Measurements from ENCODE around the gene CNTLN. TPM values are rescaled to one million over a fixed set of nuclear protein-coding genes. Genes with fewer than 3 reads are reported as not detected.

Gene CNTLN
- total and polyA plus RNA-seq, 2 donors: 2.9 to 6.4 TPM

GRCh38 chr9:17217272-17217671, 82.4 kb downstream of the CNTLN start:
- Histone ChIP-seq H3K4me1 (ENCODE audit: control insufficient read depth in 2 of 2, insufficient read depth in 2 of 2, low read length in 2 of 2) (no peaks in the 10 kb centered on the region), H3K9me3 (ENCODE audit: control insufficient read depth in 2 of 2, insufficient read depth in 1 of 2, low read length in 1 of 2) (no peaks in the 10 kb centered on the region), H3K36me3 (ENCODE audit: control insufficient read depth in 2 of 2, insufficient read depth in 2 of 2, low read length in 1 of 2) (no peaks in the 10 kb centered on the region), H3K4me3 (ENCODE audit: low read length in 2 of 2) (no peak overlapping the region), H3K27ac (ENCODE audit: low read depth in 1 of 2, low read length in 1 of 2) (no peak overlapping the region), H3K27me3 (ENCODE audit: control insufficient read depth in 2 of 2, insufficient read depth in 1 of 2, low read length in 1 of 2) (no peaks in the 10 kb centered on the region)
- over 99% methylated on average over 2 of the region's 2 CpGs for WGBS
- DNase-seq (ENCODE audit: low read depth in 6 of 9, low spot score in 9 of 9): no peak

DNA sequence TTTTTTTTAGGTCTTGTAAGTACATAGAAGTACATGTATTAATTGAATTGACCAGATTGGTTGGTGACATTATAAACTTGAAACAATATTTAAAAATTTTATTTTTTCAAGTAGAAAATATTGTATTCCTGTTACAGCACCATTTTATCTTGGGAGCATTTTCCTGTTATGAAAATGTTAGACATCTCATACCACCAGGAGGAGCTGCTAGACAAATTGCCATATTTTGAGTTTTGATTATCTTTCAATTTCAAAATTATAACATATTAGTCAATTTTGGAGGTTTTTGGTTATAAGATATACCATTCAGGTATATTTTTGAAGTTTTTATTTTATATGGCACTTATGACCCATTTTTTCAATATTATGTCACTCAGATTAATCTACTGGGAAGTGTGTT, 84.4 kb downstream of the CNTLN start:
- H3K4me1 ChIP-seq (ENCODE audit: control insufficient read depth in 2 of 2, insufficient read depth in 2 of 2, low read length in 2 of 2): no peaks in the 10 kb centered on the region
- no peaks in the 10 kb centered on the region for H3K9me3 ChIP-seq (ENCODE audit: control insufficient read depth in 2 of 2, insufficient read depth in 1 of 2, low read length in 1 of 2)
- no peak for DNase-seq (ENCODE audit: low read depth in 6 of 9, low spot score in 9 of 9)
- no peaks in the 10 kb centered on the region for H3K27me3 ChIP-seq (ENCODE audit: control insufficient read depth in 2 of 2, insufficient read depth in 1 of 2, low read length in 1 of 2)
- H3K36me3 ChIP-seq (ENCODE audit: control insufficient read depth in 2 of 2, insufficient read depth in 2 of 2, low read length in 1 of 2): no peaks in the 10 kb centered on the region
- no peak overlapping the region for H3K4me3 ChIP-seq (ENCODE audit: low read length in 2 of 2)
- no peak overlapping the region for H3K27ac ChIP-seq (ENCODE audit: low read depth in 1 of 2, low read length in 1 of 2)

DNA sequence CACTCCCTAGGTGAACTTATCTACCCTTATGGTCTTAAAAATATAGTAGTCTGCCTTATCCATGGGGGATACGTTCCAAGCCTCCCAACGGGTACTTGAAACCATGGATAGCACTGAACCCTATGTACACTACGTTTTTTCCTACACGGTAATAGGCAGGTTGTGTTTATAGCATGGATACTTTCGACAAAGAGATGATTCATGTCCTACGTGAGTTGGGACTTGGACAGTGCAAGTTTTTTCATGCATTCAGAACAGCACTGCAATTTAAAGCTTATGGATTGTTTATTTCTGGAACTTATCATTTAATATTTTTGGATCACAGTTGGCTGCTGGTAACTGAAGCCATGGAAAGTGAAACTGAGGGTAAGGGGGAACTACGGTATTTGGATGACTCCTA, 88.1 kb downstream of the CNTLN start:
- 97% methylated on average over 7 of the region's 7 CpGs for WGBS
- H3K36me3 ChIP-seq (ENCODE audit: control insufficient read depth in 2 of 2, insufficient read depth in 2 of 2, low read length in 1 of 2): no peaks in the 10 kb centered on the region
- H3K27ac ChIP-seq (ENCODE audit: low read depth in 1 of 2, low read length in 1 of 2): no peak overlapping the region
- no peak overlapping the region for H3K4me3 ChIP-seq (ENCODE audit: low read length in 2 of 2)
- H3K27me3 ChIP-seq (ENCODE audit: control insufficient read depth in 2 of 2, insufficient read depth in 1 of 2, low read length in 1 of 2): no peaks in the 10 kb centered on the region
- no peaks in the 10 kb centered on the region for H3K4me1 ChIP-seq (ENCODE audit: control insufficient read depth in 2 of 2, insufficient read depth in 2 of 2, low read length in 2 of 2)
- DNase-seq (ENCODE audit: low read depth in 6 of 9, low spot score in 9 of 9): no peak
- no peaks in the 10 kb centered on the region for H3K9me3 ChIP-seq (ENCODE audit: control insufficient read depth in 2 of 2, insufficient read depth in 1 of 2, low read length in 1 of 2)

DNA sequence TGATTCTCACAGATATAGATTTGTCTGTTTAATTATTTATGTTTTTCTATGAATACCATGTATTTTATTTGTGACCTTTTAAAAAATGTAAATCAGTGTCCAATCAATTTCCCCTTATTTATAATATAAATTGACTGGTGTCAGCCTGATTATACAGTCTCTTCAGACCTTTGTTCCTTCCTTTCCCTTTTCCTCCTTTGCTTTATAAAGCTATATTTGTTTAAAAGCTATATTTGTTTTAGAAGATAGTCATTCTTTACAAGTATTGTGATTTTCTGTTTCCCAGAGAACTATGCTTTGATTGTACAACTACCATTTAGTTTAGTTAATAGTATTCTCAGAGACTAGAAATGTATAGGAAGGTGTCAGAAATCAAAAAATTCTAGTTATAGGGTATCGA, 90.6 kb downstream of the CNTLN start:
- DNase-seq (ENCODE audit: low read depth in 6 of 9, low spot score in 9 of 9): no peak
- H3K36me3 ChIP-seq (ENCODE audit: control insufficient read depth in 2 of 2, insufficient read depth in 2 of 2, low read length in 1 of 2): no peaks in the 10 kb centered on the region
- H3K4me3 ChIP-seq (ENCODE audit: low read length in 2 of 2): no peak overlapping the region
- H3K4me1 ChIP-seq (ENCODE audit: control insufficient read depth in 2 of 2, insufficient read depth in 2 of 2, low read length in 2 of 2): no peaks in the 10 kb centered on the region
- no peaks in the 10 kb centered on the region for H3K27me3 ChIP-seq (ENCODE audit: control insufficient read depth in 2 of 2, insufficient read depth in 1 of 2, low read length in 1 of 2)
- WGBS: 99% methylated on average over 1 of the region's 1 CpG
- no peaks in the 10 kb centered on the region for H3K9me3 ChIP-seq (ENCODE audit: control insufficient read depth in 2 of 2, insufficient read depth in 1 of 2, low read length in 1 of 2)
- no peak overlapping the region for H3K27ac ChIP-seq (ENCODE audit: low read depth in 1 of 2, low read length in 1 of 2)

DNA sequence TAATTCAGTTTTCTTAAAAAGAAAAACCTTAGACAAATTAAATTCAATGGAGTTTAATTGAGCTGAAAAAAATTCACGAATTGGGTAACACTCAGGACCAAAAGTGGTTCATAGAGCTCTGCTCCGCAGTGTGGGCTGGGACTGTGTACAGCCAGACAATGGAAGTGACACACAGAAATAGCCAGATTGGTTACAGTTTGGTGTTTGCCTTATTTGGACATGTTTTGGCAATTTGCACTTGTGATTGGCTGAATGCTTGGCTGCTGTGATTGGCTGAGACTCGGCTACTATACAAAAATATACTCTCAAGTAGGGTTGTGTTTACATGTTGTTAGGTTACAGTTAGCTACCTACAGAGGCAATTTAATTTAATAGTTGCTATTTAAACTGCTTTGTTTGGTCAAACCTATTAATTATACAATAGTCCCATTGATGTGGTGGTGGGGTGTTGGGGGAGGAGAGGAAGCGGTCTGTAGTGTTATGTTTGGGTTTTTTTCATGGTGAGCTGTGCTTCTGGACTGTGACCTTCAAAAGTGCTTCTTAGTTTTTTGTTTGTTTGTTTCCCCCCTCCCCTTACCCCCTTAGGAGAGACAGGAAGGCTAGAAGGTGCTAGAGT, 95.2 kb downstream of the CNTLN start:
- 98% methylated on average over 4 of the region's 4 CpGs for WGBS
- DNase-seq (ENCODE audit: low read depth in 6 of 9, low spot score in 9 of 9): no peak
- H3K36me3 ChIP-seq (ENCODE audit: control insufficient read depth in 2 of 2, insufficient read depth in 2 of 2, low read length in 1 of 2): no peaks in the 10 kb centered on the region
- no peaks in the 10 kb centered on the region for H3K4me1 ChIP-seq (ENCODE audit: control insufficient read depth in 2 of 2, insufficient read depth in 2 of 2, low read length in 2 of 2)
- H3K27me3 ChIP-seq (ENCODE audit: control insufficient read depth in 2 of 2, insufficient read depth in 1 of 2, low read length in 1 of 2): no peaks in the 10 kb centered on the region
- H3K27ac ChIP-seq (ENCODE audit: low read depth in 1 of 2, low read length in 1 of 2): no peak overlapping the region
- H3K9me3 ChIP-seq (ENCODE audit: control insufficient read depth in 2 of 2, insufficient read depth in 1 of 2, low read length in 1 of 2): no peaks in the 10 kb centered on the region
- H3K4me3 ChIP-seq (ENCODE audit: low read length in 2 of 2): no peak overlapping the region

DNA sequence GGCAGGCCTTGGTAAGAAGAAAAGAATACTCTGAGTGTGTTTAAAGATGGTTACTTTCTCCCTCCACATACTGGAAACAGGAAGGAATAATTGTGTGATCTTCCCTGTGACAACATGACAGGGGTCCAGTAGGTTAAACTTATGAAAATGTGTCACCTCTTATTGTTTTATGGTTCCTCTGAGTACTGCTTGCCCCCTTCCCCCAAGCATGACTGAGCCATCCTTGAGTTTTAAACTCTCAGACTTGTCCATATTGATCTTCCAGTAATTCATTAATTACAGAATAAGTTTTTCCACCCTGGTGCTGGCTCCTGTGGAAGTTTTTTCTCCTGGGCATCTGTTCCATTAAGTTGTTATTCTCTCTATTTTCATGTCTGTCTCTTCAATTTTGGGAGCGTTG, 95.8 kb downstream of the CNTLN start:
- Histone ChIP-seq H3K9me3 (ENCODE audit: control insufficient read depth in 2 of 2, insufficient read depth in 1 of 2, low read length in 1 of 2) (no peaks in the 10 kb centered on the region), H3K36me3 (ENCODE audit: control insufficient read depth in 2 of 2, insufficient read depth in 2 of 2, low read length in 1 of 2) (no peaks in the 10 kb centered on the region), H3K4me3 (ENCODE audit: low read length in 2 of 2) (no peak overlapping the region), H3K27ac (ENCODE audit: low read depth in 1 of 2, low read length in 1 of 2) (no peak overlapping the region), H3K4me1 (ENCODE audit: control insufficient read depth in 2 of 2, insufficient read depth in 2 of 2, low read length in 2 of 2) (no peaks in the 10 kb centered on the region), H3K27me3 (ENCODE audit: control insufficient read depth in 2 of 2, insufficient read depth in 1 of 2, low read length in 1 of 2) (no peaks in the 10 kb centered on the region)
- no peak for DNase-seq (ENCODE audit: low read depth in 6 of 9, low spot score in 9 of 9)
- WGBS: 97% methylated on average over 1 of the region's 1 CpG

- Histone ChIP-seq H3K9me3 (ENCODE audit: control insufficient read depth in 2 of 2, insufficient read depth in 1 of 2, low read length in 1 of 2) (no peaks in the 10 kb centered on the region), H3K27me3 (ENCODE audit: control insufficient read depth in 2 of 2, insufficient read depth in 1 of 2, low read length in 1 of 2) (no peaks in the 10 kb centered on the region), H3K36me3 (ENCODE audit: control insufficient read depth in 2 of 2, insufficient read depth in 2 of 2, low read length in 1 of 2) (no peaks in the 10 kb centered on the region), H3K4me3 (ENCODE audit: low read length in 2 of 2) (no peak overlapping the region), H3K27ac (ENCODE audit: low read depth in 1 of 2, low read length in 1 of 2) (no peak overlapping the region), H3K4me1 (ENCODE audit: control insufficient read depth in 2 of 2, insufficient read depth in 2 of 2, low read length in 2 of 2) (no peaks in the 10 kb centered on the region)
- 70% methylated on average over 2 of the region's 2 CpGs for WGBS
- DNase-seq (ENCODE audit: low read depth in 6 of 9, low spot score in 9 of 9): no peak
Measured at GRCh38 chr9:17236147-17236546, 101.3 kb downstream of the CNTLN start.

DNA sequence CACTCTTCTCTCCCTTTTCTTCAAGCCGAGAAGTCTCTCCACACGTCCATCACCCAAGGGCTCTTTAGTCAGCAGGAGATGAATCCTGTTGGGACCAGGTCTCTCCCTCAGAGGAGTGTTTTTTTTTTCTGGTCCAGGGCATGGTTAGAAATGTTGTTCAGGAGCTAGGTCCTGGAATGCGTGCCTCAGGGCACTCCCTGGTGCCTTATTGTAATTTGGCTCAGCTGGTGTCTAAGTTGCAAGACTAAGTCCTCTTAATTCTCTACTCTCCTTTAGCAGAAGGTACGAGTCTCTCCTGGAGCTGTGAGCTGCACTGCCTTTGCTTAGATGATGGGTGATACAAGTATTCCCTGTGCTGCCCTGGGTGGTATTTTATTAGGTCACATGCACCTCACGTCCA, 111.9 kb downstream of the CNTLN start:
- Histone ChIP-seq H3K36me3 (ENCODE audit: control insufficient read depth in 2 of 2, insufficient read depth in 2 of 2, low read length in 1 of 2) (no peaks in the 10 kb centered on the region), H3K9me3 (ENCODE audit: control insufficient read depth in 2 of 2, insufficient read depth in 1 of 2, low read length in 1 of 2) (no peaks in the 10 kb centered on the region), H3K27ac (ENCODE audit: low read depth in 1 of 2, low read length in 1 of 2) (no peak overlapping the region), H3K4me1 (ENCODE audit: control insufficient read depth in 2 of 2, insufficient read depth in 2 of 2, low read length in 2 of 2) (no peaks in the 10 kb centered on the region), H3K27me3 (ENCODE audit: control insufficient read depth in 2 of 2, insufficient read depth in 1 of 2, low read length in 1 of 2) (no peaks in the 10 kb centered on the region), H3K4me3 (ENCODE audit: low read length in 2 of 2) (no peak overlapping the region)
- 87% methylated on average over 5 of the region's 5 CpGs for WGBS
- no peak for DNase-seq (ENCODE audit: low read depth in 6 of 9, low spot score in 9 of 9)

DNA sequence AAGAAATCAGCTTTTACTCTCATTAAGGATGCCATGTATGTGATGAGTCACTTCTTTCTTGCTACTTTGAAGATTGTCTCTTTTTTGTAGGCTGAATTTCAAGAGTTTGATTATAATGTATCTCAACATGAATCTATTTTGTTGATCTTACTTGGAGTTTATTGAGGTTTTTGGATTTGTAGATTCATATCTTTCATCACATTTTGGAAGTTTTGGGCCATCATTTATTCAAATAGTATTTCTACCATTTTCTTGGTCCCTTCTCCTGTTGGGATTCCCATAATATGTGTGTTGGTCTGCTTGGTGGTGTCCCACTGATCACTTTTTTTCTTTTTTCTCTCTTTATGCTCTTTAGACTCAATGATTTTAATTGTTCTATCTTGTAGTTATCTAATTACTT, 116.3 kb downstream of the CNTLN start:
- H3K9me3 ChIP-seq (ENCODE audit: control insufficient read depth in 2 of 2, insufficient read depth in 1 of 2, low read length in 1 of 2): no peaks in the 10 kb centered on the region
- DNase-seq (ENCODE audit: low read depth in 6 of 9, low spot score in 9 of 9): no peak
- H3K27me3 ChIP-seq (ENCODE audit: control insufficient read depth in 2 of 2, insufficient read depth in 1 of 2, low read length in 1 of 2): no peaks in the 10 kb centered on the region
- no peak overlapping the region for H3K27ac ChIP-seq (ENCODE audit: low read depth in 1 of 2, low read length in 1 of 2)
- H3K4me1 ChIP-seq (ENCODE audit: control insufficient read depth in 2 of 2, insufficient read depth in 2 of 2, low read length in 2 of 2): no peaks in the 10 kb centered on the region
- H3K36me3 ChIP-seq (ENCODE audit: control insufficient read depth in 2 of 2, insufficient read depth in 2 of 2, low read length in 1 of 2): no peaks in the 10 kb centered on the region
- no peak overlapping the region for H3K4me3 ChIP-seq (ENCODE audit: low read length in 2 of 2)

Measured in thymus (tissue), 11 donors.